HG02610 (cell line): ENCODE measurements around the gene MOK.
"Not testable (repeated sequence)": the region's sequence is repeated elsewhere in the genome, so short reads cannot be mapped to it uniquely, and the experiment has no call there.

Experiments
- ATAC-seq: cut with Tn5 transposase; IDR thresholded peaks from one replicate; pipeline ENCODE4 v1.9.1; 2021; ENCODE audit warnings: mild to moderate bottlenecking, moderate library complexity; ENCODE audit not compliant: unreplicated experiment

Gene MOK

DNA sequence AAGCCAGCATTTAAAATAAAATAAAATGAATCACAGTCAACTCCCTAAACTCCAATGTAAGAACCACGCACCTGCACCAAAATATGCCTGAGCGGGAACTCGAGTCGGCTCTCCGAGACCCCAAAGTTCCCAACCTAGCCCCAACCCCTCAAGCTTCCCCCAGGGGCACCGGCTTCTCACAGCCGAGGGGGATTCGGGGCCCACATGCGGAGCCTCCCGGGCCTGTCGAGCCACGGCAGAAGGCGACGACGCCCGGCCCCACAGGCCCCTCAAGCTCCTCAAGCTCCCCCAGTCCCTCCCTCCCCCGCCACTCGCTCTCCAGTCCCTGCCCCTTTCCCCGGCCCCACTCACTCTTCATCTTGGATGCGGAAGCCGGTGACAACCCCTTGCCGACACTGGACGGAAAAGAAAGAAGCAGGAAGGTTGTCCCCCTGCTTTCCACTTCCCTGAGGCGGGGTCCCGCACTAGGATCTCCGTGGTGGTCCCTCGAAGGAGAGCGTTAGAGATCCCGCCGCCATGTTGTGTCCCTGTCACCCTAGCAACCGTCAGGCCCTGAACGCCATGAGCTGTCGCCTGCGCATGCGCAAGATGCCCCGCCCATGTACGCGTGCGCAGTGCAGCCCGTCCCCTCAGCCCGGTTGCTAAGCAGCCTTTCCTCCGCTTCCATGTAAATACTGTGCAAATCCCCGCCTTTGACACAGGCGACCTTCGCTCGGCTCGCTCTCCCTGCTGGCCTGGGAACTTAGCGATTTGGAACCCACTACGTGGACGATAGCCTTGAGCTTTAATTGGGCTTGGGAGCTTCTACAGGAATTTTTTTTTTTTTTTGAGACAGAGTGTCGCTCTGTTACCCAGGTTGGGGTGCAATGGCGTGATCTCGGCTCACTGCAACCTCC lies at the start of gene MOK:
TSS of gene MOK (minus strand) at position 554 of the 896 bp plus-strand sequence. CDS start at position 358, 196 bp downstream.
- peak; percentile 93 for ATAC-seq

DNA sequence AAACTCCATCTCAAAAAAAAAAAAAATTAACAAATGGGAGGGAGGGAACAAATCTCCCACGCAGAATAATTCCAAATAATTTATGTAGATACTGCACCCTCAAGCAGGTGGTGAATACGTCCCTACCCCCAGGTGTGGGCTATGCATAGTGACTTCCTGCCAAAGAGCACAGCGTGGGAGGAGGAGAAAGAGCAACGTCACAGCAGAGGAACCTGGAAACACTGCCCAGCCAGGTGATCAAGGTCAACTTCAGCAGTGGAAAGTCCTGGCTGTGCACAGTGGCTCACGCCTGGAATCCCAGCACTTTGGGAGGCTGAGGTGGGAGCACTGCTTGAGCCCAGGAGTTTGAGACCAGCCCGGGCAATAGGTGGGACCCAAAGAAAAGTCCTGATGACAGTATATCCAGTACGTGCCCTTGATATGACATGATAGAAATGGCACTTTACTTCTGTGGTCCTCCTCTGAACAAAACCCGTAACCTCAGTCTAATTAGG lies 48.2 kb upstream of the MOK start:
- ATAC-seq: no peak

DNA sequence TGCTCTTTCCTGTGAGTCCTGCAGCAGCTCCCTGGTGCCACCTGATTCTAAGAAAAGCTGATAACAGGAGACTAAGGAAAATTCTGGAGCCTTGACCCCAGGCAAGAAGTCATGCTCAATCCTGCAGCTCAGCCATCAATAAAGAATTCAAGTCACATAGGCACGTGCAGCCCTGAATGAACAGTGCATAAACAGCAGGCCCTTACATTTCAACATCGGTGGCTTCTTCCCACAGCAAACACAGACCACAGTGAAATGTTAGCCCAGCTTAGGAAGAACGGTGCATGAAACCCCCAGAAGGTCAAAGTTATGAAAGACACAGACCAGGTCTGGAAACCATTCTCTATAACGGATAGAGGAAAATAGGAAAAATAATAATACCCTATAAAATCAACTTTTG lies 47.2 kb upstream of the MOK start:
- ATAC-seq: no peak

DNA sequence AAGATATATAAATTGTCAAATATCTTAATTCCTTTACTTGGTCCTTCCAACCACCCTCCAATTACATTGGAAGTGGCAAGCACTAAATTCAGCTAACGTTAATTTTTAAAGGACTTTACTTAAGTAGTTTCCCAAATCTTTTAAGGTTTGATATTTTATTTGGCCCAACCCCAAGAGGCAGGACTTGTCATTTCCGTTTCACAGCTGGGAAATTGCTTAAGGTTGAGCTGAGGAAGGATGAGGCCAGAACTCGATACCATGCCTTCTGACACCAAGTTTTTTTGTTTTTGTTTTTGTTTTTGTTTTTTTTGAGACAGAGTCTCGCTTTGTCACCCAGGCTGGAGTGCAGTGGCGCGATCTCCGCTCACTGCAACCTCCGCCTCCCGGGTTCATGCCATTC lies 46.6 kb upstream of the MOK start:
- ATAC-seq: not testable (repeated sequence)

DNA sequence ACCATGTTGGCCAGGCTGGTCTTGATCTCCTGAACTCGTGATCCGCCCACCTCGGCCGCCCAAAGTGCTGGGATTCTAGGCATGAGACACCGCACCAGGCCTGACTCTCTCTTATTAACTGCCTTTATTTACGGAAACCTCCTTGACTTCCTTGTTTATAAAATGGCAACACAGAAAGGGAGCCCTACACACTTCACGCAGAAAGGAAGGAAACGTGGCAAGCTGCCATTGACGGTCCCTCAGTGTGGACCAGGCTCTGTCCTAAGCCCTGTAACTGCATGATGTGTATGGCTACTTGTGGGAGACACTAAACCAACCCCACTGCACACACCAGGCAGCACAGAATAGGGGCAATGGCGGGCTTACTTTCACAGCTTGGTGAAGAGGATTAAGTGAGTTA lies 46.1 kb upstream of the MOK start:
- no peak for ATAC-seq

GRCh38 chr14:102348376-102348775 lies 43.4 kb upstream of the MOK start:
- ATAC-seq: no peak

- no peak for ATAC-seq
These were observed 41.7 kb upstream of the MOK start for GRCh38 chr14:102346645-102347044.

DNA sequence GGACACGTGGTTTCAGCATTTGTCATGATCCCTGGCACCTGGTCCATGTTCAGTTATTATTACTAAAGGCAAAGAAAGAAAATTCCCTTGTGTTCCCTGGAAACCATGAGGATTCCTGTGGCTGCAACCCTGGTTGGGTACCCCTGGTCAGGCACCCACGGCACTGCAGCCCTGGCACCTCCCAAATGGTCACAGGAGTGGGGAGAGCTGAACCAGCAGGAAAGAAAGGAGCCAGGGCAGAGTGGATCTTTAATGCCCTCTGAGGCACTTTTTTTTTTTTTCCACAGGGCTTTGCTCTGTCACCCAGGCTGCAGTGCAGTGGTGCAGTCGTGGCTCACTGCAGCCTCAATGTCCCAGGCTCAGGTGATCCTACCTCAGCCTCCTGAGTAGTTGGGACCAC lies 40.3 kb upstream of the MOK start:
- no peak for ATAC-seq

GRCh38 chr14:102344485-102344884 lies 39.5 kb upstream of the MOK start:
- no peak for ATAC-seq

- ATAC-seq: no peak
These were observed 39.1 kb upstream of the MOK start for GRCh38 chr14:102344084-102344483.

DNA sequence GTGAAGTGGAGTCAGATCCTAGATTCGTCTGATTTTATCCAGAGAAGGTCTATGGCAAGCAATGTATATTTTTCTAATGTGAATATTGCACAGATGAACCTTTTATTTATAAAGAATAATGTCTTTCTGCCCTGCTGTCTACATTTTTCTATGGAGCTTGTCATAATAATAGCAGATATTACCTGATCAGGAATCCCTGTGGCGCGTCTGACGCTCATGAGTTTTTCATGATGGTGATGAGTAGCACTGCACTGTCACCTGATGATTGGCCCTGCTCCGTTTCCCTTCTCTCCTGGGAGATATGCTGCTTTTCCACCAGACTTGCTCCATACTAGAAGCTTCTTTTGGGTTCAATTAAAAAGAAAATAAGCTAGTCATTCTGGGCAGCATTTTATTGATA lies 37.3 kb upstream of the MOK start:
- no peak for ATAC-seq

- no peak for ATAC-seq
These were observed 36.6 kb upstream of the MOK start for GRCh38 chr14:102341566-102341965.

- no peak for ATAC-seq
These were observed 33.8 kb upstream of the MOK start for GRCh38 chr14:102338724-102339123.

- no peak for ATAC-seq
These were observed 30.2 kb upstream of the MOK start for GRCh38 chr14:102335163-102335562.

GRCh38 chr14:102333795-102334705 lies 29.1 kb upstream of the MOK start:
- ATAC-seq: no peak

- ATAC-seq: no peak
These were observed 28.4 kb upstream of the MOK start for GRCh38 chr14:102333390-102333789.

DNA sequence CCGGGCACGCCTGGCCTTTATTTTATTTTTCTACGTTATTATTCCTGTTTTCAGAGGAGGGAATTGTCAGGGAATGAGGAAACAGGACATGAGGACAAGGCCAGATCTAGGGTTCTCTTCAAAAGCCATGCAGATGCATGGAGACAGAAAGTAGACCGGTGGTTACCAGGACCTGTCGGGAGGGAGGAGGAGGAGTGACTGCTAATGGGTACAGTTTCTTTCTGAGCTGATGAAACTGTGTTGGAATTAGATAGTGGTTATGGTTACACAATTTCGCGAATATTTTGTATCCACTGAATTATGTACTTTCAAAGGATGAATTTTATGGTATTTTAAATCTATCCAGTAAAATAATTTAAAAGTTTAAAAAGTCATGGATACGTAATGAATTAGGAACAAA lies 25.8 kb upstream of the MOK start:
- ATAC-seq: no peak

DNA sequence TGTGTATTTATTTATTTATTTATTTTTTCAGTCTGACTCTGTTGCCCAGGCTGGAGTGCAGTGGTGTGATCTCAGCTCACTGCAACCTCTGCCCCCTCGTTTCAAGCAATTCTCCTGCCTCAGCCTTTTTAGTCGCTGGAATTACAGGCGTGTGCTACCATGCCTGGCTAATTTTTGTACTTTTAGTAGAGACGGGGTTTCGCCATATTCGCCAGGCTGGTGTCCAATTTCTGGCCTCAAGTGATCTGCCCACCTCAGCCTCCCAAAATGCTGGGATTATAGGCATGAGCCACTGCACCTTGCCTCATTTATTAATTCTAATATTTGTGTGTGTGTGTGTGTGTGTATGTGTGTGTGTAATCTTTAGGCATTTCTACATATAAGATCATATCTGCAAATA lies 24.4 kb upstream of the MOK start:
- ATAC-seq: not testable (repeated sequence)

DNA sequence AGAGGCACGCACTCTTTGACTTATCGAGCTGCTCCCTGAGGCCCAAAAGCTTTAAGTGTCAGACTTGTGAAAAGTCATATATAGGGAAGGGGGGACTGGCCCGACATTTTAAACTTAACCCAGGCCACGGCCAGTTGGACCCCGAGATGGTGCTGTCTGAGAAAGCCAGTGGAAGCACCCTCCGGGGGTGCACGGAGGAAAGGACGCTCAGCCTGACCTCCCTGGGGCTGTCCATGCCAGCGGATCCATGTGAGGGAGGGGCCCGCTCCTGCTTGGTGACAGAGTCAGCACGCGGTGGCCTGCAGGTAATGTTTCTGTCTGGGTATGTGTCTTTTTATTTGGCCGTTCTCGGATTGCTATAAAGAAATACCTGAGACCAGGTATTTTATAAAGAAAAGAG lies 21.6 kb upstream of the MOK start:
- no peak for ATAC-seq

GRCh38 chr14:102325791-102326345 lies 20.9 kb upstream of the MOK start:
- ATAC-seq: no peak

DNA sequence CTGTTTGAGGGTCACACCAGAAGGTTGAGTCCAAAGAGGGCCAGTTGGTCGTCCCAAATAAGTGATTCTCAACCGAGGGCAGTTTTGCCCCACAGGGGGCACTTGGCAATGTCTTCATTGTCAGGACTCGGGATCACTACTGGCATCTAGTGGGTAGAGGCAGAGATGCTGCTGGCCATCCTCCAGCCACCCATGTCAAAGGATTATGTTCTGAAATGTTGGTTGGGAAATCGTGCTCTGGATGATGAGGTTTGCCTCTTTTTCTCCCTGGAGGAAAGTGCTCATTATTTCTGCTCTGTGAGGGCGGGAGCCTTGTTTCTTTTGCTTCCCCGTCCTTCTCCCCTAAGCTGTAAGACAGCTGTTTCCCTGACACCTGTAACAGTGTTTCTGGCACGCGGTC lies 18.1 kb upstream of the MOK start:
- ATAC-seq: no peak
